Mesothelial cell of epicardium (in vitro differentiated cells): Measurements from ENCODE around the gene INPP5J. TPM values are rescaled to one million over a fixed set of nuclear protein-coding genes. Genes with fewer than 3 reads are reported as not detected.
A peak's percentile ranks its signal among the peaks of the same experiment; 100 is the strongest.
"Not testable (repeated sequence)": the region's sequence is repeated elsewhere in the genome, so short reads cannot be mapped to it uniquely, and the experiment has no call there.

Experiments used
- DNase-seq, 2 experiments: peaks; one replicate each; pipeline ENCODE4 v3.0.0; 2021; ENCODE audit warnings: low spot score in 2 of 2; ENCODE audit not compliant: unreplicated experiment in 2 of 2
- H3K27ac Mint-ChIP-seq: 2 replicates; pipeline ENCODE4 v1.8.0; 2021; ENCODE audit warnings: mixed read lengths
- H3K27me3 Mint-ChIP-seq: 2 replicates; pipeline ENCODE4 v1.8.0; 2021; ENCODE audit warnings: low read depth, mixed read lengths
- H3K36me3 Mint-ChIP-seq: 2 replicates; pipeline ENCODE4 v1.8.0; 2021; ENCODE audit warnings: mixed read lengths
- H3K4me1 Mint-ChIP-seq: 2 replicates; pipeline ENCODE4 v1.8.0; 2021; ENCODE audit warnings: mixed read lengths
- H3K4me3 Mint-ChIP-seq: 2 replicates; pipeline ENCODE4 v1.8.0; 2021; ENCODE audit warnings: mild to moderate bottlenecking, moderate library complexity, mixed read lengths
- H3K9me3 Mint-ChIP-seq: 2 replicates; pipeline ENCODE4 v1.8.0; 2021; ENCODE audit warnings: mixed read lengths
- CTCF ChIP-seq: fragments of 200-600 bp; sonication (generic); IDR thresholded peaks from one replicate; pipeline ENCODE4 v1.5.0; 2021; ENCODE audit warnings: antibody characterized with exemption; ENCODE audit not compliant: unreplicated experiment
- total RNA-seq: library from RNA; stranded (reverse); gene quantifications from 3 replicates; pipeline ENCODE4 v1.2.1, GENCODE V29; 2021

The INPP5J gene
- total RNA-seq, result 8.6 to 10.8 TPM (median 9.3 TPM) in 3 replicates

GRCh38 chr22:31122532-31123291 is at the start of gene INPP5J:
Gene INPP5J (plus strand): TSS chr22:31122966. CDS start chr22:31123015, 49 bp downstream.
- TF ChIP-seq CTCF, result no peak
- peaks cover 16% of the 10 kb centered on the region for H3K4me1 Mint-ChIP-seq
- DNase-seq, result peak in 1 of 2 experiments; percentile 65
- peak within 1 kb of the TSS; percentile 26 for H3K27ac Mint-ChIP-seq
- H3K4me3 Mint-ChIP-seq, result peak within 1 kb of the TSS; percentile 70
- H3K9me3 Mint-ChIP-seq, result no peaks in the 10 kb centered on the region
- no peaks in the 10 kb centered on the region for H3K27me3 Mint-ChIP-seq
- H3K36me3 Mint-ChIP-seq, result no peaks in the 10 kb centered on the region

GRCh38 chr22:31073125-31073524 is 49.6 kb upstream of the INPP5J start:
- not testable (repeated sequence) for DNase-seq, H3K9me3 Mint-ChIP-seq, H3K4me3 Mint-ChIP-seq, H3K36me3 Mint-ChIP-seq, H3K4me1 Mint-ChIP-seq, H3K27me3 Mint-ChIP-seq, H3K27ac Mint-ChIP-seq

GRCh38 chr22:31073545-31074145 is 49.1 kb upstream of the INPP5J start:
- not testable (repeated sequence) for H3K27me3 Mint-ChIP-seq, H3K9me3 Mint-ChIP-seq

GRCh38 chr22:31075961-31076360 is 46.8 kb upstream of the INPP5J start:
- DNase-seq, result no peak
- Mint-ChIP-seq H3K4me3 (no peak overlapping the region), H3K9me3 (no peaks in the 10 kb centered on the region), H3K27me3 (no peaks in the 10 kb centered on the region), H3K27ac (no peak overlapping the region), H3K4me1 (peaks cover 4% of the 10 kb centered on the region), H3K36me3 (no peaks in the 10 kb centered on the region)
- no peak for TF ChIP-seq CTCF

More at GRCh38 chr22:31073545-31074145, 49.1 kb upstream of the INPP5J start:
- not testable (repeated sequence) for H3K27ac Mint-ChIP-seq, H3K4me1 Mint-ChIP-seq, H3K4me3 Mint-ChIP-seq, DNase-seq, H3K36me3 Mint-ChIP-seq

- H3K4me1 Mint-ChIP-seq, result peaks cover 19% of the 10 kb centered on the region
- TF ChIP-seq CTCF, result no peak
- H3K27me3 Mint-ChIP-seq, result no peaks in the 10 kb centered on the region
- no peaks in the 10 kb centered on the region for H3K9me3 Mint-ChIP-seq
- H3K36me3 Mint-ChIP-seq, result no peaks in the 10 kb centered on the region
- H3K27ac Mint-ChIP-seq, result no peak overlapping the region
- no peak for DNase-seq
- H3K4me3 Mint-ChIP-seq, result no peak overlapping the region
Observed at GRCh38 chr22:31077681-31078080, 45.1 kb upstream of the INPP5J start.

GRCh38 chr22:31078389-31078788 is 44.4 kb upstream of the INPP5J start:
- not testable (repeated sequence) for H3K9me3 Mint-ChIP-seq, DNase-seq, H3K27ac Mint-ChIP-seq, H3K27me3 Mint-ChIP-seq, H3K36me3 Mint-ChIP-seq, H3K4me3 Mint-ChIP-seq
- H3K4me1 Mint-ChIP-seq, result peaks cover 25% of the 10 kb centered on the region

- Mint-ChIP-seq H3K9me3 (no peaks in the 10 kb centered on the region), H3K27me3 (no peaks in the 10 kb centered on the region), H3K27ac (no peak overlapping the region), H3K4me1 (peaks cover 32% of the 10 kb centered on the region), H3K36me3 (no peaks in the 10 kb centered on the region), H3K4me3 (no peak overlapping the region)
- no peak for DNase-seq
- TF ChIP-seq CTCF, result no peak
Observed at GRCh38 chr22:31079095-31079642, 43.6 kb upstream of the INPP5J start.
